HFFc6 (cell line): ENCODE measurements around the gene ATF6. TPM values are rescaled to one million over a fixed set of nuclear protein-coding genes. Genes with fewer than 3 reads are reported as not detected.

Experiments used
- DNase-seq: peaks from one replicate; pipeline ENCODE4 v3.0.0-alpha.2; 2018
- H3K27ac Mint-ChIP-seq: 2 replicates; pipeline ENCODE4 v1.8.0; 2020; ENCODE audit warnings: mild to moderate bottlenecking, mixed read lengths
- H3K27me3 Mint-ChIP-seq: 2 replicates; pipeline ENCODE4 v1.8.0; 2021; ENCODE audit warnings: mild to moderate bottlenecking, moderate library complexity, mixed read lengths; ENCODE audit not compliant: insufficient read depth
- H3K36me3 Mint-ChIP-seq: 2 replicates; pipeline ENCODE4 v1.8.0; 2021; ENCODE audit warnings: low read depth, mixed read lengths
- H3K4me1 Mint-ChIP-seq: 2 replicates; pipeline ENCODE4 v1.8.0; 2020; ENCODE audit warnings: low read depth, mixed read lengths
- H3K4me3 Mint-ChIP-seq: 2 replicates; pipeline ENCODE4 v1.8.0; 2020; ENCODE audit warnings: mild to moderate bottlenecking, moderate library complexity, mixed read lengths
- H3K9me3 Mint-ChIP-seq: 2 replicates; pipeline ENCODE4 v1.8.0; 2020; ENCODE audit warnings: mild to moderate bottlenecking, mixed read lengths
- total RNA-seq, 6 experiments: library from RNA; stranded (reverse); fragmentation: NEBNext Ultra II Directional; extraction: Animal tissue kit (Norgen Biotek cat#: 25700); gene quantifications; 2 replicates in 1 of 6; 3 replicates in 5 of 6; pipeline ENCODE4 v1.2.3, GENCODE V29; 2021
- TF ChIP-seq, protein P1 (sequence below): fragments of 200-600 bp; sonication (generic); IDR thresholded peaks from 2 replicates; pipeline ENCODE4 v1.5.0; 2021; ENCODE audit warnings: antibody characterized with exemption, mild to moderate bottlenecking

The ATF6 gene
- total RNA-seq, 6 experiments from 2014 or later = 23.7 to 29.9 (median 27.6) TPM

DNA sequence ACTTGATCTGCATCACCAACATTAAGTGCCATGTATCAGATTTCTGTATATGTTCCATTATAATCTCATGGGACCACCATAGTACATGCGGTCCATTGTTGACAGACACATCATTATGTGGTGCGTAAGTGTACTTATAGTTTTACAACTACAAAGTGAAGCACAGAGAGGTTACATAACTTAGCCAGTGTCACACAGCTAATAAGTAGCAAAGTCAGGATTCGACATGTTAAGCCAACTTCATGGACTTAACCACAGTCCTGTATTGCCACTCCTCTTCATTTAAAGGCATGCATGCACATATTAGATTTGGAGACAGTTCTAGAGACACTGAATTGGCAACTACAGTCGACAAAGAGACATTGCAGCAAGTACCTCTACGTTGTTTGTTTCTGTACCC lies 120.5 kb downstream of the ATF6 start:
- TF ChIP-seq, protein P1, sequence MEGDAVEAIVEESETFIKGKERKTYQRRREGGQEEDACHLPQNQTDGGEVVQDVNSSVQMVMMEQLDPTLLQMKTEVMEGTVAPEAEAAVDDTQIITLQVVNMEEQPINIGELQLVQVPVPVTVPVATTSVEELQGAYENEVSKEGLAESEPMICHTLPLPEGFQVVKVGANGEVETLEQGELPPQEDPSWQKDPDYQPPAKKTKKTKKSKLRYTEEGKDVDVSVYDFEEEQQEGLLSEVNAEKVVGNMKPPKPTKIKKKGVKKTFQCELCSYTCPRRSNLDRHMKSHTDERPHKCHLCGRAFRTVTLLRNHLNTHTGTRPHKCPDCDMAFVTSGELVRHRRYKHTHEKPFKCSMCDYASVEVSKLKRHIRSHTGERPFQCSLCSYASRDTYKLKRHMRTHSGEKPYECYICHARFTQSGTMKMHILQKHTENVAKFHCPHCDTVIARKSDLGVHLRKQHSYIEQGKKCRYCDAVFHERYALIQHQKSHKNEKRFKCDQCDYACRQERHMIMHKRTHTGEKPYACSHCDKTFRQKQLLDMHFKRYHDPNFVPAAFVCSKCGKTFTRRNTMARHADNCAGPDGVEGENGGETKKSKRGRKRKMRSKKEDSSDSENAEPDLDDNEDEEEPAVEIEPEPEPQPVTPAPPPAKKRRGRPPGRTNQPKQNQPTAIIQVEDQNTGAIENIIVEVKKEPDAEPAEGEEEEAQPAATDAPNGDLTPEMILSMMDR = no peak
- no peak for DNase-seq
- Mint-ChIP-seq H3K4me3 (no peak overlapping the region), H3K9me3 (no peaks in the 10 kb centered on the region), H3K36me3 (peaks cover 16% of the 10 kb centered on the region), H3K27ac (no peak overlapping the region), H3K27me3 (no peaks in the 10 kb centered on the region), H3K4me1 (peaks cover 21% of the 10 kb centered on the region)

DNA sequence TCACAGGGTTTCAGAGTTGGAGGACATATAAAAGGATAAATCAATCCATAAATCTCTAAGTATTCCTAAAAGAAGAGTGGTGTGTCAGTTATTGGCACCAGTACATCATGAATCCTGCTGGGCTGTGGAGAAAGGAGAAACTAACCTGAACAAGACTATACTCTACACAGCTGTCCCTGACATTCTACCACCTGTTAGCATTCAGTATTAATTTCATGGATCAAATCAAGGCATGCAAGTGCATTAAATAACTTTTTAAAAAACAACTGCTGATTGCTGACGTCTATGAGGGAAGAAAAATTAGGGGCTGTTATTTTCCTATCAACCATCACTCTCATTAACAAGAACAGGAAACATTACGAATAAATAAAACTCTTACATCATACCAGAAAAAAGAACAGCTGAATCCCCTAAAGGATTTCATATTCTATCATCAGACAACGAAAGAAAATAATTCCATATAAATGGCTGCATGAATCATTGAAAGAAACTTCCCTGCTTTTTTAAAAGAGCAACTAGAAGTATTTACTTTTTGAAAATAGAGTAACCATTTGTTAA lies 121.7 kb downstream of the ATF6 start:
- no peak for DNase-seq
- H3K27me3 Mint-ChIP-seq = no peaks in the 10 kb centered on the region
- peaks cover 21% of the 10 kb centered on the region for H3K4me1 Mint-ChIP-seq
- H3K9me3 Mint-ChIP-seq = no peaks in the 10 kb centered on the region
- no peak overlapping the region for H3K27ac Mint-ChIP-seq
- TF ChIP-seq, protein P1 = no peak
- H3K36me3 Mint-ChIP-seq = peaks cover 17% of the 10 kb centered on the region
- H3K4me3 Mint-ChIP-seq = no peak overlapping the region

DNA sequence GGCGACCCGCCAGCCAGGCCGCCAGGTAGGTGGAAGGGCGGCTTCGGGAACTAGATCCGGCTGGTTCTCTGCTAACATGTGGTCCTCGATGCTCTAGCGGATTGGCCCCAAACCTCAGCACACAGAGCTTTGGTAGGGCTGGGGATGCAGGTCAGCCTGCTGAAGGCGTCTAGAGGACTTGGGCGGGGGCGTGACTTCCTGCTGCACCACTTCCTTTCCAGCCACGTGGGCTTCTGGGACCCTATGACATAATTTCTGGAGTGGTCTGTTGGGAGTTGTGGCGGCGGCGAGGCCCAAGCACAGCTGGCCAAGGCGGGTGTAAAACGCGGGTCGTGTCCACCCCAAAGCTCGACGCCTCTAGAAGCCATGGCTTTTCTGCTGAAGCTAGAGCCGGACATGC lies 124.5 kb downstream of the ATF6 start:
- TF ChIP-seq, protein P1 = no peak
- Mint-ChIP-seq H3K4me3 (no peak overlapping the region), H3K36me3 (peaks cover 17% of the 10 kb centered on the region), H3K9me3 (no peaks in the 10 kb centered on the region), H3K27ac (no peak overlapping the region), H3K27me3 (no peaks in the 10 kb centered on the region), H3K4me1 (peaks cover 6% of the 10 kb centered on the region)
- no peak for DNase-seq

DNA sequence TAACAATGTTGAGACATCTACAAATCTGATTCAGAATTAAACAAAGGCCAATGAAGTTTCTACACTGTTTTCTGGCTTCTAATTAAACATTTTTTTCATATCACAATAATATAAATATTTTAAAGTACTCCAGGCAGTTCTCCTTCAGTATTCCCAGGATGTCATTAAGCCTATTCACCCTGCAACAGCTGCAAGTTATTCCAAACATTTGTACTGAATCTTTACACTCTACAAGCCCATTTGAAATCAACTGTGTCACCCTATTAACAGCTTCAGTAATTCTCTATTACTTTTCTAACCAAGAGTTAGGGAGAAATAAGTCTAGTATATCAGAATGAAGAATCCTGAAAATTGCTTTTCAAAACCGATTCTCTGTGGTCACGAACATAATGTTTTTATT lies 133.0 kb downstream of the ATF6 start:
- Mint-ChIP-seq H3K36me3 (no peaks in the 10 kb centered on the region), H3K27ac (no peak overlapping the region), H3K4me3 (no peak overlapping the region), H3K9me3 (no peaks in the 10 kb centered on the region), H3K4me1 (peaks cover 13% of the 10 kb centered on the region), H3K27me3 (no peaks in the 10 kb centered on the region)
- TF ChIP-seq, protein P1 = no peak
- no peak for DNase-seq

DNA sequence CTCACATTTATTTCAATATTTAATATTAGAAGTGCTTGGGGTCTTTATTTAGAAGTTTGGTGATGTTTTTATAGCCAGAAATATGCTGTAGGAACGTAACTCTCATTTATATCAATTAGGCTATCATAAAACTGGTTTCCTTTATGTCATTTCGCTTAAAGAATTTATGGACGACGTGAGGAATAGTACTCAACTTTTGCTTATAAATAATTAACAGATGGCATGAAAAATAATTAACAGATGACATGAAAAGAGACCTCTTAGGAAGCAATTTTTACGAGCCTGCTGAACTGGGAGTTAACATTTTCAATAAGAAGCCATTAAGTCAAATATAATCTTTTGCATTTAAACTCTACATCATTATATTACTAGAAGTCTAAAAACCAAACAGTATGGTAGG lies 134.0 kb downstream of the ATF6 start:
- no peaks in the 10 kb centered on the region for H3K27me3 Mint-ChIP-seq
- no peak overlapping the region for H3K4me3 Mint-ChIP-seq
- peaks cover 23% of the 10 kb centered on the region for H3K4me1 Mint-ChIP-seq
- no peak for DNase-seq
- no peaks in the 10 kb centered on the region for H3K36me3 Mint-ChIP-seq
- TF ChIP-seq, protein P1 = no peak
- H3K27ac Mint-ChIP-seq = no peak overlapping the region
- no peaks in the 10 kb centered on the region for H3K9me3 Mint-ChIP-seq

DNA sequence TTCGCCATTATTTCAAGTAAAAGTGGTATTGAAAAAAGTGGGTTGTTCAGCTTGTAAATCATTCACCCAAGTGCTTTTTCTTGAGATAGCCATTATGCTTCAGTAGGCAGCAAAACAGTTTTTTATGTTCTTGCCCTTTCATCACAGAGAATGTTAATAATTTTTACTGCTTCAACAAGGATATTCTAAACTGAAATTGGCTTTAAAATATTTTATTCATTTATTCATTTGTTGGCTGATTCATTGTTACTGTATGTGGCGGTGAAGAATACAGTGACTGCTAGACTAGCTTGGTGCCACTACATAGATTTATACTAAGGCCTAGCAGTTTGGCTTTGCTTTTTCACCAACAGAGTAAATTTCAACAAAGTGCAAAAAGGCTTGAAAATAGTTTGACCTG lies 136.1 kb downstream of the ATF6 start:
- Mint-ChIP-seq H3K36me3 (no peaks in the 10 kb centered on the region), H3K9me3 (no peaks in the 10 kb centered on the region), H3K27ac (no peak overlapping the region), H3K27me3 (no peaks in the 10 kb centered on the region), H3K4me3 (no peak overlapping the region), H3K4me1 (peaks cover 30% of the 10 kb centered on the region)
- no peak for DNase-seq
- TF ChIP-seq, protein P1 = no peak
